ENCODE results near the gene IFNLR1. TPM values are rescaled to one million over a fixed set of nuclear protein-coding genes. Genes with fewer than 3 reads are reported as not detected.
"Not testable (repeated sequence)": the region's sequence is repeated elsewhere in the genome, so short reads cannot be mapped to it uniquely, and the experiment has no call there.

The IFNLR1 gene
- total RNA-seq, 4 donors from 2014 or later = 1.3 to 1.5 TPM; not detected in 2

DNA sequence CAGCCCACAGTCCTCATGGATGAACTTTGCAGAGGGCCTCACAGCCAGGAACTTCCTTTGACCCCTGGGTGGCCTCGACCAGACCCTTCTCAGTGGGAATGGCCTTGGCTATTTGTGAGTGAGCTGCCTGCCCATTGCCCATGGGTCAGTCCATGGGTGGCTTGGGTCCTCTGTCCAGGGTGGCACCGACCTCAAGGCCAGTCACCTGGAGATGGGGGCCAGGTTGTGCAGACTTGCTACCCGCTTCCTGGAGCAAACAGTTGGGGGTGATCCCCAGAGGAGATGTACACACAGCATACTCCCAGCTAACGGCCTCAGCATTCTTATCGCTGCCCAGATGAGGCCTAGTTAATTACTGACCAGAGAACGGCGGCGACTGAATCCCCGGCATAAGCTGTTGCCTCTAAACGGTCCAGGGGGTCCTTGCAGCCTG lies 23.1 kb upstream of the IFNLR1 start:
- Histone ChIP-seq H3K9me3 (peaks cover 0 to 4% (median 0%) of the 10 kb centered on the region in 4 donors), H3K4me1 (peaks cover 0 to 14% (median 0%) of the 10 kb centered on the region in 4 donors), H3K27me3 (peaks cover 0 to 7% of the 10 kb centered on the region in 2 donors), H3K4me3 (no peak overlapping the region), H3K27ac (no peak overlapping the region), H3K36me3 (no peaks in the 10 kb centered on the region)
- TF ChIP-seq, protein P1, sequence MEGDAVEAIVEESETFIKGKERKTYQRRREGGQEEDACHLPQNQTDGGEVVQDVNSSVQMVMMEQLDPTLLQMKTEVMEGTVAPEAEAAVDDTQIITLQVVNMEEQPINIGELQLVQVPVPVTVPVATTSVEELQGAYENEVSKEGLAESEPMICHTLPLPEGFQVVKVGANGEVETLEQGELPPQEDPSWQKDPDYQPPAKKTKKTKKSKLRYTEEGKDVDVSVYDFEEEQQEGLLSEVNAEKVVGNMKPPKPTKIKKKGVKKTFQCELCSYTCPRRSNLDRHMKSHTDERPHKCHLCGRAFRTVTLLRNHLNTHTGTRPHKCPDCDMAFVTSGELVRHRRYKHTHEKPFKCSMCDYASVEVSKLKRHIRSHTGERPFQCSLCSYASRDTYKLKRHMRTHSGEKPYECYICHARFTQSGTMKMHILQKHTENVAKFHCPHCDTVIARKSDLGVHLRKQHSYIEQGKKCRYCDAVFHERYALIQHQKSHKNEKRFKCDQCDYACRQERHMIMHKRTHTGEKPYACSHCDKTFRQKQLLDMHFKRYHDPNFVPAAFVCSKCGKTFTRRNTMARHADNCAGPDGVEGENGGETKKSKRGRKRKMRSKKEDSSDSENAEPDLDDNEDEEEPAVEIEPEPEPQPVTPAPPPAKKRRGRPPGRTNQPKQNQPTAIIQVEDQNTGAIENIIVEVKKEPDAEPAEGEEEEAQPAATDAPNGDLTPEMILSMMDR (IDR thresholded peaks at IDR 0.05) = no peak
- TF ChIP-seq POLR2A (IDR thresholded peaks at IDR 0.05) = no peak
- no peak for TF ChIP-seq EP300 (IDR thresholded peaks at IDR 0.05)
- WGBS, 2 donors = 68 to 80% methylated on average over 9 of the region's 10 CpGs
- DNase-seq (ENCODE audit: low spot score in 2 of 2) = no peak

DNA sequence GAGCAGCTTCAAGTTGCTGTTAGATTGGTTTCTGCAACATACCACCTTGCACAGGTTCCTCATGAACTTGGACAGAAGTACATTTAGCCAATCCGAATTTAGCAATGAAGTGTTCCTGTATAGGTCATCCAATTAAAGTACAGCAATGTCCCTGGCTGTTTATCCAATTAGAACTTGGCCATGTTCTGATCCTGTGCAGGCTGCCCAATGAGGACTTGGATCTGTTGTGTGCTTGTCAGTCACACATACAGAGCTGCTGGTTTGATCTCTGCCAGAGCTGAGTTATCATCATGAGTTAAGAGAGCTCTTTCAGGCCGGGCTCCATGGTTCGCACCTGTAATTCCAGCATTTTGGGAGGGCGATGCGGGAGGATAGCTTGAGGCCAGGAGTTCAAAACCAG lies 22.0 kb upstream of the IFNLR1 start:
- H3K27me3 ChIP-seq = no peaks in the 10 kb centered on the region
- no peak for TF ChIP-seq EP300 (IDR thresholded peaks at IDR 0.05)
- no peak for TF ChIP-seq POLR2A (IDR thresholded peaks at IDR 0.05)
- TF ChIP-seq, protein P1 (IDR thresholded peaks at IDR 0.05) = no peak
- no peak for DNase-seq (ENCODE audit: low spot score in 2 of 2)
- no peak overlapping the region for H3K27ac ChIP-seq
- H3K4me1 ChIP-seq = peaks cover 0 to 14% (median 0%) of the 10 kb centered on the region in 4 donors
- no peak overlapping the region for H3K4me3 ChIP-seq
- H3K9me3 ChIP-seq = peaks cover 0 to 4% (median 0%) of the 10 kb centered on the region in 4 donors
- H3K36me3 ChIP-seq = no peaks in the 10 kb centered on the region
- WGBS, 2 donors = 96% methylated on average over 4 to 5 of the region's 5 CpGs

DNA sequence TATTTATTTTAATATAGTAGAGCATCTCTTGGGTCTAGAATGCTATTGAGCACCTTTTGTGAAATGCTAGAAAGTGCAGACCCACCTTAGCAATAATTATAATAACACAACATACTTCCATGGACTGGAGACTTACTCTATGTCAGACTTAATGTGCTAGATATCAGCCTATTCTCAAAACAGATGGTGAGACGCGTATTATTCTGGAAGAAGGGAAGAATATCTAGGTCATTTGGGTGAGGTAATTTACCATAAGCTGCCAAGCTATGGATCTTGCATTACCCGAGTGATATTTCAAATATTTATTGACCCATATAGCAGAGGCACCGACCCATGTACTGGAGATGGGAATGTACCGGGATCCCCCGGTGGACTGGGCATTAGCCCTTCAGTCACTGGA lies 20.6 kb upstream of the IFNLR1 start:
- Histone ChIP-seq H3K36me3 (no peaks in the 10 kb centered on the region), H3K9me3 (peaks cover 0 to 4% (median 0%) of the 10 kb centered on the region in 4 donors), H3K27me3 (no peaks in the 10 kb centered on the region), H3K4me3 (no peak overlapping the region), H3K27ac (no peak overlapping the region), H3K4me1 (peaks cover 0 to 14% (median 0%) of the 10 kb centered on the region in 4 donors)
- DNase-seq (ENCODE audit: low spot score in 2 of 2) = no peak
- TF ChIP-seq, protein P1 (IDR thresholded peaks at IDR 0.05) = no peak
- no peak for TF ChIP-seq POLR2A (IDR thresholded peaks at IDR 0.05)
- no peak for TF ChIP-seq EP300 (IDR thresholded peaks at IDR 0.05)
- WGBS, 2 donors = 81 to 87% methylated on average over 6 of the region's 6 CpGs

DNA sequence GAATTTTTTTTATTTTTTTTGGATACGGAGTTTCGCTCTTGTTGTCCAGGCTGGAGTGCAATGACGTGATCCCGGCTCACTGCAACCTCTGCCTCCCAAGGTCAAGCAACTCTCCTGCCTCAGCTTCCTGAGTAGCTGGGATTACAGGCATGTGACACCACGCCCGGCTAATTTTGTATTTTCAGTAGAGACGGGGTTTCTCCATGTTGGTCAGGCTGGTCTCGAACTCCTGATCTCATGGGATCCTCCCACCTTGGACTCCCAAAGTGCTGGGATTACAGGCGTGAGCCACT lies 20.3 kb upstream of the IFNLR1 start:
- H3K4me1 ChIP-seq = peaks cover 0 to 15% (median 0%) of the 10 kb centered on the region in 4 donors
- H3K27ac ChIP-seq; H3K4me3 ChIP-seq; H3K36me3 ChIP-seq; H3K9me3 ChIP-seq; H3K27me3 ChIP-seq; DNase-seq (ENCODE audit: low spot score in 2 of 2): not testable (repeated sequence)
- WGBS, 2 donors = 56 to 68% methylated on average over 9 of the region's 9 CpGs

DNA sequence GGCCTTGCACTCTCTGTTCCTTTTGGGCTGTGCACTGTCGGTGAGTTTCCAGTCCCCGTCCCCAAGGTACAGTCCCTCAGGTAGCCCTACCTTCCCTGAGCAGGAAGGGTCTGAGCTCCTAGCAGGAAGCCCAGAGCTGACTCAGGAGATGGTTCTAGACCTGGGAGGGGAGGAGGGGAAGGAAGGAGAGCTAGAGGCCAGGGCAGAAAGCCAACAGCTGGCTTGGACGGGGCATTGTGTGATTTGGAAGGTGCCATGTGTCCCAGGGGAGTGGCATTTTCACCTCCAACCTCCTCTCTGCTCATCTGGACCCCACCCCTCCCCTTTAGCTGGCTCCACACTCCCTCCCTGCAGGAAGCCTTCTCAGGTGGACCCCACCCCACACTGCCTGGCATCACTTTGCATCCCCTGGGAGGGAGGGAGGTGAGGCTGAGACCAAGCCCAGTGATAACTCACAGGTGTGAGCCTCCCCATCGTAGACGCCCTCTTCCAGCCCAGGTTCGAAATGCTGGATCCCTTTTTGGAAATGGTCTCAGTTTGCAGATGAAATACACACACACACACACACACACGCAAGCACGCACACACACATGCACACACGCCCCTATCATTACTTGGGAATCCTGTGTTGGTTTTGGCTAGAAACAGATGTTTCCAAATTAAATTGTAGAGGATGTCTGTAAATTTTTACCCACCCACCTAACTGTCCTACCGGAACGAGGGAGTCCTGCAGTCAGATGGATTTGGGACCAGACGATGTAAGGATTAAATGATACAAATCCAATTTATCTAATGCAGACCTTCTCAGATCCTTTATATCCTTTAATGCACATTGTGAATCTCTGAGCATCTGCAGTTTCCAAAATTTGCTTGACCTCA lies 19.7 kb upstream of the IFNLR1 start:
- Histone ChIP-seq H3K27me3 (no peaks in the 10 kb centered on the region), H3K4me1 (peaks cover 0 to 21% (median 0%) of the 10 kb centered on the region in 4 donors), H3K4me3 (no peak overlapping the region), H3K36me3 (no peaks in the 10 kb centered on the region), H3K27ac (no peak overlapping the region), H3K9me3 (no peaks in the 10 kb centered on the region)
- WGBS, 2 donors = 59 to 60% methylated on average over 12 of the region's 12 CpGs
- TF ChIP-seq EP300 (IDR thresholded peaks at IDR 0.05) (no peak), POLR2A (IDR thresholded peaks at IDR 0.05) (no peak)
- TF ChIP-seq, protein P1 (IDR thresholded peaks at IDR 0.05) = no peak
- no peak for DNase-seq (ENCODE audit: low spot score in 2 of 2)
